Measurements from ENCODE around the gene GALNT1. TPM values are rescaled to one million over a fixed set of nuclear protein-coding genes. Genes with fewer than 3 reads are reported as not detected.

GALNT1 gene
- total and polyA plus RNA-seq, 2 donors (not counting 1 experiment from before 2014, with no cell fraction given) = 7.5 to 51.3 TPM

GRCh38 chr18:35566019-35566418, 15.5 kb upstream of the GALNT1 start:
- ChIA-PET CTCF (interaction anchor here (0.5 to 2.5 kb wide), 2 partner anchors 18 to 158 kb away, joined by 5 to 6 read pairs; no protein-coding TSS in a partner anchor), POLR2A (interaction anchor here (0.6 kb wide), 1 partner anchor 577 kb away, joined by 4 read pairs; no protein-coding TSS in a partner anchor)
- H3K4me2 ChIP-seq (replicated peaks; ENCODE audit: low read depth, low read length, poor library complexity, severe bottlenecking) = no peak overlapping the region
- H3K9ac ChIP-seq (ENCODE audit: low read length) = no peak overlapping the region
- no peaks in the 10 kb centered on the region for H3K27me3 ChIP-seq (replicated peaks in 1 of 4; ENCODE audit: control extremely low read depth in 1 of 4, control insufficient read depth in 3 of 4, insufficient read depth in 4 of 4, low read length in 3 of 4)
- no peak overlapping the region for H3K4me3 ChIP-seq (ENCODE audit: control extremely low read depth in 1 of 5, extremely low read depth in 1 of 5, insufficient read depth in 1 of 5, low read depth in 2 of 5, low read length in 4 of 5)
- no peaks in the 10 kb centered on the region for H3K79me2 ChIP-seq (ENCODE audit: control insufficient read depth, insufficient read depth, low read length)
- Mint-ChIP-seq H3K4me3 (no peak overlapping the region), H3K4me1 (peaks cover 16% of the 10 kb centered on the region), H3K27me3 (no peaks in the 10 kb centered on the region), H3K9me3 (ENCODE audit: insufficient read depth) (no peaks in the 10 kb centered on the region), H3K27ac (no peak overlapping the region)
- H4K20me1 ChIP-seq (ENCODE audit: control insufficient read depth, insufficient read depth, low read length, poor library complexity, severe bottlenecking) = no peaks in the 10 kb centered on the region
- no peaks in the 10 kb centered on the region for H3K9me3 ChIP-seq (ENCODE audit: control extremely low read depth in 1 of 3, control insufficient read depth in 2 of 3, insufficient read depth in 1 of 3, low read length in 2 of 3)
- no peaks in the 10 kb centered on the region for H3K36me3 ChIP-seq (replicated peaks in 1 of 2; ENCODE audit: control extremely low read depth in 1 of 2, control insufficient read depth in 1 of 2, extremely low read depth in 1 of 2, insufficient read depth in 2 of 2, low read length in 1 of 2)
- DNase-seq = no peak
- WGBS (ENCODE audit: insufficient coverage) = no CpG with 5 or more reads among the region's 4 CpGs
- H2AFZ ChIP-seq (ENCODE audit: insufficient read depth, low read depth, low read length, poor library complexity, severe bottlenecking) = no peak overlapping the region
- intact Hi-C loops (cut with micrococcal nuclease) = no loop called here
- TF ChIP-seq CTCF (IDR thresholded peaks at IDR 0.05) (no peak), EZH2 (IDR thresholded peaks at IDR 0.05; ENCODE audit: borderline replicate concordance, insufficient read depth, low read depth, low read length, poor library complexity, severe bottlenecking) (no peak)
- no peak for ATAC-seq (ENCODE audit: low read depth)
- H3K27ac ChIP-seq (ENCODE audit: low read length in 2 of 2) = no peak overlapping the region
- H3K4me1 ChIP-seq (ENCODE audit: control insufficient read depth in 2 of 2, insufficient read depth in 2 of 2, low read length in 2 of 2) = peaks cover 5% of the 10 kb centered on the region in 2 donors

- Mint-ChIP-seq H3K27me3 (no peaks in the 10 kb centered on the region), H3K9me3 (ENCODE audit: insufficient read depth) (no peaks in the 10 kb centered on the region), H3K27ac (no peak overlapping the region), H3K4me3 (no peak overlapping the region), H3K4me1 (peaks cover 3% of the 10 kb centered on the region)
- H3K9me3 ChIP-seq (ENCODE audit: control extremely low read depth in 1 of 3, control insufficient read depth in 2 of 3, insufficient read depth in 1 of 3, low read length in 2 of 3) = no peaks in the 10 kb centered on the region
- CTCF ChIA-PET = no interaction called here
- ATAC-seq (ENCODE audit: low read depth) (no peak), DNase-seq (no peak)
- no peak overlapping the region for H3K4me3 ChIP-seq (ENCODE audit: control extremely low read depth in 1 of 5, extremely low read depth in 1 of 5, insufficient read depth in 1 of 5, low read depth in 2 of 5, low read length in 4 of 5)
- no peak overlapping the region for H2AFZ ChIP-seq (ENCODE audit: insufficient read depth, low read depth, low read length, poor library complexity, severe bottlenecking)
- no peaks in the 10 kb centered on the region for H3K4me1 ChIP-seq (ENCODE audit: control insufficient read depth in 2 of 2, insufficient read depth in 2 of 2, low read length in 2 of 2)
- no peak overlapping the region for H3K27ac ChIP-seq (ENCODE audit: low read length in 2 of 2)
- no peak for TF ChIP-seq EZH2 (IDR thresholded peaks at IDR 0.05; ENCODE audit: borderline replicate concordance, insufficient read depth, low read depth, low read length, poor library complexity, severe bottlenecking)
- TF ChIP-seq CTCF (IDR thresholded peaks at IDR 0.05) = no peak
- no peaks in the 10 kb centered on the region for H3K36me3 ChIP-seq (replicated peaks in 1 of 2; ENCODE audit: control extremely low read depth in 1 of 2, control insufficient read depth in 1 of 2, extremely low read depth in 1 of 2, insufficient read depth in 2 of 2, low read length in 1 of 2)
- H3K4me2 ChIP-seq (replicated peaks; ENCODE audit: low read depth, low read length, poor library complexity, severe bottlenecking) = no peak overlapping the region
- WGBS (ENCODE audit: insufficient coverage) = no CpG with 5 or more reads among the region's 2 CpGs
- no peaks in the 10 kb centered on the region for H3K79me2 ChIP-seq (ENCODE audit: control insufficient read depth, insufficient read depth, low read length)
- POLR2A ChIA-PET = no interaction called here
- H3K9ac ChIP-seq (ENCODE audit: low read length) = no peak overlapping the region
- H3K27me3 ChIP-seq (replicated peaks in 1 of 4; ENCODE audit: control extremely low read depth in 1 of 4, control insufficient read depth in 3 of 4, insufficient read depth in 4 of 4, low read length in 3 of 4) = no peaks in the 10 kb centered on the region
- H4K20me1 ChIP-seq (ENCODE audit: control insufficient read depth, insufficient read depth, low read length, poor library complexity, severe bottlenecking) = no peaks in the 10 kb centered on the region
- intact Hi-C loops (cut with micrococcal nuclease) = no loop called here
These were observed 11.4 kb upstream of the GALNT1 start for GRCh38 chr18:35570182-35570581.
